Measurements from ENCODE around the gene PDE6G. TPM values are rescaled to one million over a fixed set of nuclear protein-coding genes. Genes with fewer than 3 reads are reported as not detected.
A peak's percentile ranks its signal among the peaks of the same experiment; 100 is the strongest.

PDE6G gene
- total RNA-seq, 1 experiment from 2014 or later: 0.85 TPM

DNA sequence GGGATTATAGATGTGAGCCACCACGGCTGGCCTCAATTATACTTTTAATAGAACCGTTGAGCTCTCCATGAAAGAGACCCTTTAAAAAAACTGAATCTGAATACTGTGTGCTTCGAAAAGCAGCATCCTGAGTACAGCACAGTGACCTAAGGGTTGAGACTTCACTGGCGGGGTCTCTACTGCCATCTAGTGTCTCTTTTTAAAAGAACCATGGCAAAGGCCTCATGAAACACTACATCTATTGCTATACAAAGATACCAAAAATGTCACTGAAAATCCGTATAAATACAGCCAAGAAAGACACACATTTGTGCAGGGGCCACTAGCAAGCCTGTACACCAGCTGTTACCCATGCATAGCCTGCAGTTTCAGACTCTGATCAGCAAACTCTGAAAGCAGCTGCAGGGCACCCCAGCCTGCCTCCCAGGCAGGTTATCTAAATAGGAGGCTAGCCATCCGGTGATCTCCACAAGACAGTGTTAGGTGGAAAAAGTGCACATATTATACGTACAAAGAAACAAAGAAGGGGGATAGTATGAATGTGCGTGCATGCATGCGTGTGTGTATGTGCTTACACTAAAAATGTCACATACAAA, 54.7 kb downstream of the PDE6G start:
- Histone ChIP-seq H3K27me3 (ENCODE audit: control insufficient read depth, insufficient read depth, low read length) (no peaks in the 10 kb centered on the region), H3K4me3 (ENCODE audit: low read depth in 2 of 2, low read length in 2 of 2) (no peak overlapping the region), H3K4me1 (ENCODE audit: control insufficient read depth, insufficient read depth, low read length) (peaks cover 24% of the 10 kb centered on the region), H3K36me3 (ENCODE audit: control insufficient read depth, insufficient read depth, low read length) (peaks cover 40% of the 10 kb centered on the region), H3K27ac (ENCODE audit: low read length) (peak overlapping the region; percentile 82), H3K9me3 (ENCODE audit: control insufficient read depth, insufficient read depth, low read depth, low read length) (no peaks in the 10 kb centered on the region)
- TF ChIP-seq TCF7L2 (IDR thresholded peaks at IDR 0.05; ENCODE audit: low read depth, low read length) (no peak), SIN3A (IDR thresholded peaks at IDR 0.05; ENCODE audit: borderline replicate concordance, insufficient read depth, low read depth, low read length) (no peak), CTCF (IDR thresholded peaks at IDR 0.05) (peak; percentile 93)
- BruUV-seq (replicated peaks): no TSS peak
- peak; percentile 96 for ATAC-seq
- ChIA-PET CTCF (no interaction called here), POLR2A (no interaction called here)
- in situ Hi-C loops (cut with HindIII; ENCODE audit: low pct_unique_long_range_greater_than_20kb, low sequenced_read_pairs) (no loop called here), intact Hi-C loops (cut with micrococcal nuclease; ENCODE audit: unreplicated experiment) (loop anchor here (5.0 kb wide), 1 partner anchor 44 kb away; no protein-coding TSS in a partner anchor)
- DNase-seq (ENCODE audit: low read depth, low spot score): peak; percentile 42

Small RNAs within 50 kb of the gene (microRNA-seq; reads per million reads assigned to microRNA genes)
- gene MIR6786 (ENCODE audit: unreplicated experiment): 1.9 reads per million

Other genes with a start within 250 kb of the PDE6G start
- 4,502 TPM for gene ACTG1, start 143.7 kb downstream of the PDE6G start, total RNA-seq (2021; ENCODE audit: unreplicated experiment)
- gene FSCN2, start 128.2 kb downstream of the PDE6G start, total RNA-seq (2021; ENCODE audit: unreplicated experiment): 1.2 TPM
- gene FAAP100, start 104.2 kb downstream of the PDE6G start, total RNA-seq (2021; ENCODE audit: unreplicated experiment): 265 TPM
- 246 TPM for gene NPLOC4, start 19.4 kb downstream of the PDE6G start, total RNA-seq (2021; ENCODE audit: unreplicated experiment)
- 4.8 TPM for gene TSPAN10, start 19.3 kb downstream of the PDE6G start, total RNA-seq (2021; ENCODE audit: unreplicated experiment)
- gene OXLD1, start 10.1 kb upstream of the PDE6G start, total RNA-seq (2021; ENCODE audit: unreplicated experiment): 42.8 TPM
- gene CCDC137, start 10.2 kb upstream of the PDE6G start, total RNA-seq (2021; ENCODE audit: unreplicated experiment): 74.6 TPM
- 52.7 TPM for gene ARL16, start 27.3 kb upstream of the PDE6G start, total RNA-seq (2021; ENCODE audit: unreplicated experiment)
- gene HGS, start 27.5 kb upstream of the PDE6G start, total RNA-seq (2021; ENCODE audit: unreplicated experiment): 240 TPM
- gene MRPL12, start 46.8 kb upstream of the PDE6G start, total RNA-seq (2021; ENCODE audit: unreplicated experiment): 157 TPM
- 81.2 TPM for gene SLC25A10, start 55.7 kb upstream of the PDE6G start, total RNA-seq (2021; ENCODE audit: unreplicated experiment)
- gene GCGR, start 147.6 kb upstream of the PDE6G start, total RNA-seq (2021; ENCODE audit: unreplicated experiment): 1.6 TPM
- 115 TPM for gene MCRIP1, start 176.7 kb upstream of the PDE6G start, total RNA-seq (2021; ENCODE audit: unreplicated experiment)
- gene PPP1R27, start 178.5 kb upstream of the PDE6G start, total RNA-seq (2021; ENCODE audit: unreplicated experiment): not detected
- gene P4HB, start 204.0 kb upstream of the PDE6G start, total RNA-seq (2021; ENCODE audit: unreplicated experiment): 759 TPM
- 420 TPM for gene ARHGDIA, start 214.8 kb upstream of the PDE6G start, total RNA-seq (2021; ENCODE audit: unreplicated experiment)
- gene ALYREF, start 235.0 kb upstream of the PDE6G start, total RNA-seq (2021; ENCODE audit: unreplicated experiment): 253 TPM
- 218 TPM for gene ANAPC11, start 235.2 kb upstream of the PDE6G start, total RNA-seq (2021; ENCODE audit: unreplicated experiment)
- 3.9 TPM for gene NPB, start 245.7 kb upstream of the PDE6G start, total RNA-seq (2021; ENCODE audit: unreplicated experiment)